Measurements from ENCODE around the gene PPIE.

DNA sequence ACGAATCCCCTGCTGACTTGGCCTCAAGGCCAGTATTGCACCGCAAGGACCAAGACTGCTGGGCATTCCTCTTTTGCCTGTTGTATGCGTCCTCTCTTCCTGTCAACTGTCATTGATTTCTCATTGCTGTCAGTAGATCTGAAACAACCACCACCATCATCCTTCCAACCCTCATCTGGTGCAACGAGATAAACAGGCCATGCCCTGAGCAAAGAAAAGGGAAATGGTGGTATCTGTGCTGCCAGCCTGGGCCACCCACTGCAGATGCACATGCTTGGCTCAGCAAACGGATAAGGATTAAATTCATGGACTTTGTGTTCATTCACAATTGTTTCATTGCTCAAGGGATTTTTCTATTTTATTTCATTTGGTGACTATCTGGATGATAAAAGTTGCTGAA is 18.8 kb downstream of the PPIE start:
- TF ChIP-seq, protein P1, sequence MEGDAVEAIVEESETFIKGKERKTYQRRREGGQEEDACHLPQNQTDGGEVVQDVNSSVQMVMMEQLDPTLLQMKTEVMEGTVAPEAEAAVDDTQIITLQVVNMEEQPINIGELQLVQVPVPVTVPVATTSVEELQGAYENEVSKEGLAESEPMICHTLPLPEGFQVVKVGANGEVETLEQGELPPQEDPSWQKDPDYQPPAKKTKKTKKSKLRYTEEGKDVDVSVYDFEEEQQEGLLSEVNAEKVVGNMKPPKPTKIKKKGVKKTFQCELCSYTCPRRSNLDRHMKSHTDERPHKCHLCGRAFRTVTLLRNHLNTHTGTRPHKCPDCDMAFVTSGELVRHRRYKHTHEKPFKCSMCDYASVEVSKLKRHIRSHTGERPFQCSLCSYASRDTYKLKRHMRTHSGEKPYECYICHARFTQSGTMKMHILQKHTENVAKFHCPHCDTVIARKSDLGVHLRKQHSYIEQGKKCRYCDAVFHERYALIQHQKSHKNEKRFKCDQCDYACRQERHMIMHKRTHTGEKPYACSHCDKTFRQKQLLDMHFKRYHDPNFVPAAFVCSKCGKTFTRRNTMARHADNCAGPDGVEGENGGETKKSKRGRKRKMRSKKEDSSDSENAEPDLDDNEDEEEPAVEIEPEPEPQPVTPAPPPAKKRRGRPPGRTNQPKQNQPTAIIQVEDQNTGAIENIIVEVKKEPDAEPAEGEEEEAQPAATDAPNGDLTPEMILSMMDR (conservative IDR thresholded peaks at IDR 0.05; ENCODE audit: low read length) = no peak
- TF ChIP-seq EZH2phosphoT487 (IDR thresholded peaks at IDR 0.05; ENCODE audit: borderline replicate concordance, low read depth, low read length) = no peak
